HG03442 (cell line): ENCODE measurements around the gene VEGFA.

ENCODE experiments used
- ATAC-seq: cut with Tn5 transposase; IDR thresholded peaks from one replicate; pipeline ENCODE4 v1.9.1; 2021; ENCODE audit warnings: mild to moderate bottlenecking, moderate library complexity; ENCODE audit not compliant: unreplicated experiment

Gene VEGFA

DNA sequence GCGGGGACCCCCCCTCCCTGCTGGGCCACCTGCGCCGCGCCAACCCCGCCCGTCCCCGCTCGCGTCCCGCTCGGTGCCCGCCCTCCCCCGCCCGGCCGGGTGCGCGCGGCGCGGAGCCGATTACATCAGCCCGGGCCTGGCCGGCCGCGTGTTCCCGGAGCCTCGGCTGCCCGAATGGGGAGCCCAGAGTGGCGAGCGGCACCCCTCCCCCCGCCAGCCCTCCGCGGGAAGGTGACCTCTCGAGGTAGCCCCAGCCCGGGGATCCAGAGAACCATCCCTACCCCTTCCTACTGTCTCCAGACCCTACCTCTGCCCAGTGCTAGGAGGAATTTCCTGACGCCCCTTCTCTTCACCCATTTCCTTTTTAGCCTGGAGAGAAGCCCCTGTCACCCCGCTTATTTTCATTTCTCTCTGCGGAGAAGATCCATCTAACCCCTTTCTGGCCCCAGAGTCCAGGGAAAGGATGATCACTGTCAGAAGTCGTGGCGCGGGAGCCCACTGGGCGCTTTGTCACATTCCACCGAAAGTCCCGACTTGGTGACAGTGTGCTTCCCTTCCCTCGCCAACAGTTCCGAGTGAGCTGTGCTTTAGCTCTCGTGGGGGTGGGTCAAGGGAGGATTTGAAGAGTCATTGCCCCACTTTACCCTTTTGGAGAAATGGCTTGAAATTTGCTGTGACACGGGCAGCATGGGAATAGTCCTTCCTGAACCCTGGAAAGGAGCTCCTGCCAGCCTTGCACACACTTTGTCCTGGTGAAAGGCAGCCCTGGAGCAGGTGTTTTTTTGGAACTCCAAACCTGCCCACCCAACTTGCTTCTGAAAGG, 2.1 kb downstream of the VEGFA start:
- ATAC-seq, result no peak

GRCh38 chr6:43772681-43773049, 2.7 kb downstream of the VEGFA start:
- no peak for ATAC-seq

GRCh38 chr6:43773050-43773979, 3.3 kb downstream of the VEGFA start:
- peak; percentile 28 for ATAC-seq

DNA sequence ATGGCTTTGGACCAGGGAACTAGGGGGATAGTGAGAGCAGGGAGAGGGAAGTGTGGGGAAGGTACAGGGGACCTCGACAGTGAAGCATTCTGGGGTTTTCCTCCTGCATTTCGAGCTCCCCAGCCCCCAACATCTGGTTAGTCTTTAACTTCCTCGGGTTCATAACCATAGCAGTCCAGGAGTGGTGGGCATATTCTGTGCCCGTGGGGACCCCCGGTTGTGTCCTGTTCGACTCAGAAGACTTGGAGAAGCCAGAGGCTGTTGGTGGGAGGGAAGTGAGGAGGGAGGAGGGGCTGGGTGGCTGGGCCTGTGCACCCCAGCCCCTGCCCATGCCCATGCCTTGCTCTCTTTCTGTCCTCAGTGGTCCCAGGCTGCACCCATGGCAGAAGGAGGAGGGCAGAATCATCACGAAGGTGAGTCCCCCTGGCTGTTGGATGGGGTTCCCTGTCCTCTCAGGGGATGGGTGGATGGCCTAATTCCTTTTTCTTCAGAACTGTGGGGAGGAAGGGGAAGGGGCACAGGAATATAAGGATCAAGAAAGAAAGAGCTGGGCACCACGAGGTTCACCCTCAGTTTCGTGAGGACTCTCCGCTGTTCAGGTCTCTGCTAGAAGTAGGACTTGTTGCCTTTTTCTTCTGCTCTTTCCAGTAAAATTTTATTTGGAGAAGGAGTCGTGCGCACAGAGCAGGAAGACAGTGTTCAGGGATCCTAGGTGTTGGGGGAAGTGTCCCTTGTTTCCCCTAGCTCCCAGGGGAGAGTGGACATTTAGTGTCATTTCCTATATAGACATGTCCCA, 4.2 kb downstream of the VEGFA start:
- ATAC-seq, result no peak

DNA sequence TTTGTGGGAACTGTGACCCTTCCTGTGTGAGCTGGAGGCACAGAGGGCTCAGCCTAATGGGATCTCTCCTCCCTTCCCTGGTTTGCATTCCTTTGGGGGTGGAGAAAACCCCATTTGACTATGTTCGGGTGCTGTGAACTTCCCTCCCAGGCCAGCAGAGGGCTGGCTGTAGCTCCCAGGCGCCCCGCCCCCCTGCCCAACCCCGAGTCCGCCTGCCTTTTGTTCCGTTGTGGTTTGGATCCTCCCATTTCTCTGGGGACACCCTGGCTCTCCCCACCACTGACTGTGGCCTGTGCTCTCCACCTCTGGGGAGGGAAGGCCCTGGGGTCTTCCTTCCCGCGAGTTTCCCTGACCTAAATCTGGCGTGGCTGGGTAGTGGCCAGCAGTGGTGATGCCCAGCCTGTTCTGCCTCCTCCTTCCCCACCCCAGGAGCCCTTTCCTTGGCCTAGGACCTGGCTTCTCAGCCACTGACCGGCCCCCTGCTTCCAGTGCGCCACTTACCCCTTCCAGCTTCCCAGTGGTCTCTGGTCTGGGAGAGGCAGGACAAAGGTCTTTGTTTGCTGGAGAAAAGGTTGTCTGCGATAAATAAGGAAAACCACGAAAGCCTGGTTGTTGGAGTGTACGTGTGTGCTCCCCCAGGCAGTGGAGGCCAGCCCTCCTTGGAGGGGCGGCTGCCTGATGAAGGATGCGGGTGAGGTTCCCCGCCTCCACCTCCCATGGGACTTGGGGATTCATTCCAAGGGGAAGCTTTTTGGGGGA, 4.9 kb downstream of the VEGFA start:
- no peak for ATAC-seq

DNA sequence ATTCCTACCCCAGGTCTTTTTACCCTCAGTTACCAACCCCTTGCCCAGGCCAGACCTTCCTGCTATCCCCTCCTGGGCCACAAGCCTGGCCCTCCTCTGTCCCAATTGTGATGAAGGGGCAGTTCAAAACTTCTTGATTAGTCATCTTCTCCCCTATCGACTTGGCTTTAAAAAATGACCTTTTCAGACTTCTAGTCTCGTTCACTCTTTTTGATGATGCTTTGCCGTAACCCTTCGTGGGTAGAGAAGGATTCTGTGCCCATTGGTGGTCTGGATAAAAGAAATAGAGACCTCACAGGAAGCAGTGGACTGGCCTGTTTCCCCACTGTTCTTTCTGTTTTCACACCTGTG, 5.5 kb downstream of the VEGFA start:
- no peak for ATAC-seq

- no peak for ATAC-seq
Measured at GRCh38 chr6:43776115-43776798, 6.2 kb downstream of the VEGFA start.

DNA sequence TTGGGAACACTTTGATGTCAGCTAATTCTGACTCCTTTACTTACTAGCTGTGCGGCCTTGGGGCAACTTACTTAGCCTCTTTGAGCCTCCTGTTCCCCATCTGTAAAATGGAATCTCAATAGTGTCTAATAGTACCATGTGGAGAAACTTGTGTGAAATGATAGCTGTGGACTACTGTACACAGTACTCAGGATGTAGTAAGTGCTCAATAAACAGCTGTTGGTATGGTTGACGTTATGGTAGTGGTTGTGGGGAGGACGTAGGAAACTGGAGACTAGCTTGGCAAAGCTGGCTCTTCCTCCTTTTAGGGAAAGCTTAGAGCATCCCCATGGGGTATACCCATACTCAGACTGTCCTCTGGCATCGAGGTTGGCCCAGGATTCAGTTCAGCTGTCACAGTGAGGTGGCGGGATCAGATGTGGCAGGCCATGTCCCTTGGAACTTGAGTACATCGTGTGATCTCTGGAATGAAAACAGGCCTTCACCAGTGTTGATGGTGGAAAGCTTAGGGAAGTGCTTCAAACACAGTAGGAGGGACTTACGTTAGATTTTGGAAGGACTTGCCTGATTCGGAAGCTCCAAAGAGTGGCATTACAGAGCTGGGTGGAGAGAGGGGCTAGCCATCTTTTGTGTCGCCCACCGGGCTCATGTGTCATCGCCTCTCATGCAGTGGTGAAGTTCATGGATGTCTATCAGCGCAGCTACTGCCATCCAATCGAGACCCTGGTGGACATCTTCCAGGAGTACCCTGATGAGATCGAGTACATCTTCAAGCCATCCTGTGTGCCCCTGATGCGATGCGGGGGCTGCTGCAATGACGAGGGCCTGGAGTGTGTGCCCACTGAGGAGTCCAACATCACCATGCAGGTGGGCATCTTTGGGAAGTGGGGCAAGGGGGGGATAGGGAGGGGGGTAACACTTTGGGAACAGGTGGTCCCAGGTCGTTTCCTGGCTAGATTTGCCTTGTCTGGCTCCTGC, 7.1 kb downstream of the VEGFA start:
- ATAC-seq, result no peak

DNA sequence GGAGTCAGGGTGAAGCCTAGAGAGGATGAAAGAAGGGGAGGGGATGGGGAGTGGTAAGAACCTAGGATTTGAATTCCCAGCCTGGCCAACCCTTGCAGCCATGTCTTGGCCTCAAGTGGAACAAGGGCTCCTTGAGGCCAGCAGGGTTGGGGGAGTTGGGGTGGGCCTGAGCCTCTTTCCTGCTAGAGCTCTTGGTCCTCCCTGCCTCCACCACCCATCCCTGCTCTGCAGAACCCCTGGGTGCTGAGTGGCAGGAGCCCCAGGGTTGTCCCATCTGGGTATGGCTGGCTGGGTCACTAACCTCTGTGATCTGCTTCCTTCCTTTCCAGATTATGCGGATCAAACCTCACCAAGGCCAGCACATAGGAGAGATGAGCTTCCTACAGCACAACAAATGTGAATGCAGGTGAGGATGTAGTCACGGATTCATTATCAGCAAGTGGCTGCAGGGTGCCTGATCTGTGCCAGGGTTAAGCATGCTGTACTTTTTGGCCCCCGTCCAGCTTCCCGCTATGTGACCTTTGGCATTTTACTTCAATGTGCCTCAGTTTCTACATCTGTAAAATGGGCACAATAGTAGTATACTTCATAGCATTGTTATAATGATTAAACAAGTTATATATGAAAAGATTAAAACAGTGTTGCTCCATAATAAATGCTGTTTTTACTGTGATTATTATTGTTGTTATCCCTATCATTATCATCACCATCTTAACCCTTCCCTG, 8.3 kb downstream of the VEGFA start:
- ATAC-seq, result no peak

GRCh38 chr6:43778976-43779851, 9.2 kb downstream of the VEGFA start:
- no peak for ATAC-seq

DNA sequence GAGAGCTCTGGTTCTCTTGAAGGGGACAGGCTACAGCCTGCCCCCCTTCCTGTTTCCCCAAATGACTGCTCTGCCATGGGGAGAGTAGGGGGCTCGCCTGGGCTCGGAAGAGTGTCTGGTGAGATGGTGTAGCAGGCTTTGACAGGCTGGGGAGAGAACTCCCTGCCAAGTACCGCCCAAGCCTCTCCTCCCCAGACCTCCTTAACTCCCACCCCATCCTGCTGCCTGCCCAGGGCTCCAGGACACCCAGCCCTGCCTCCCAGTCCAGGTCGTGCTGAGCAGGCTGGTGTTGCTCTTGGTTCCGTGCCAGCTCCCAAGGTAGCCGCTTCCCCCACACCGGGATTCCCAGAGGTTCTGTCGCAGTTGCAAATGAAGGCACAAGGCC, 9.8 kb downstream of the VEGFA start:
- ATAC-seq, result no peak

- no peak for ATAC-seq
Measured at GRCh38 chr6:43780293-43780692, 10.3 kb downstream of the VEGFA start.

GRCh38 chr6:43780941-43781928, 11.2 kb downstream of the VEGFA start:
- no peak for ATAC-seq

GRCh38 chr6:43781941-43782704, 12.1 kb downstream of the VEGFA start:
- no peak for ATAC-seq

DNA sequence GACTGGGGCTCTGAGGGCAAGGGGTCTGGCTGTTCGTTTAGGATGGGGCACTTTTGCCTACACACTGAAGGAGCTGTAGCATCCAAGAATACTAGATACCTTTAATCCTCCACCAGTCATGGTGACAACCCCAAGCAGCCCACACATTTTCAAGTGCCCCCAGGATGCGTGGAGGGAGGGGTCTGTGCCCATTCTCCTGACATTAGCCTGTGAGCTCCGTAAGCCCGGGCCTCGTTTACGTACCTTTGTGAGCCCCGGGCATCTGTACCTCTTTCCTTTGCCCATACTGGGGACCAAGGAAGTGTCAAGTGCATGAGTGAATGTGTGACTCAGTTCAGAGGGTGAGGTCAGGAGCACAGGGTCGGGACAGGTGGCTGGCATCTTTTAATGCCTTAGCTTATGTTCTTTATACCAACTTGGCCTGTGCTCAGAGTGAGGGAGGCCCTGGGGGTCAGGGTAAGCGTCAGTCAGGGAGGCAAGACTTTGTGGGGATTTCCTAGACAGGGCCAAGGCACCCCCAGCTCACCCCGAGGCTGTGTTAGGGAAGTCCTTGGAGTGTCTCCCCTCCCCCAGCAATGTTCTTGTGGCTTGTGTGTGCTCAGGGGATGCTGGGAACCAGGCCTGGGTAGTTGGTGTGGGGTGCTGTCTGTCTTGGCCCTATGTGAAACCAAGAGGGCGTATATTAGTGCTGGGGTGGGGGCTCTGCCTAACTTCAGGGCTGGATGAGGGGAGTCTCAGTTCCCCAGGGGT, 12.9 kb downstream of the VEGFA start:
- no peak for ATAC-seq
